Tibial artery (tissue), 4 donors: Measurements from ENCODE around the gene PLCH2.

Experiments
- DNase-seq, 2 donors: peaks; one replicate each; pipeline ENCODE4 v3.0.0-alpha.2; 2019
- H3K27ac ChIP-seq, 2 donors: fragments of 200-600 bp; sonication (generic) in 1 of 2; 1 replicate in 1 of 2; 2 replicates in 1 of 2; pipeline ENCODE4 v1.5.1; 2018 to 2019; ENCODE audit warnings: mild to moderate bottlenecking in 1 of 2
- H3K27me3 ChIP-seq, 2 donors: fragments of 200-600 bp; sonication (generic) in 1 of 2; one replicate each; pipeline versions ENCODE4 v1.5.1 to v1.6.0; 2016 to 2019
- H3K36me3 ChIP-seq, 3 donors: fragments of 200-600 bp; sonication (generic) in 2 of 3; one replicate each; pipeline ENCODE4 v1.5.1; 2016 to 2019; ENCODE audit warnings: mild to moderate bottlenecking in 2 of 3
- H3K4me1 ChIP-seq, 4 donors: fragments of 200-600 bp; sonication (generic) in 2 of 4; 1 replicate in 3 of 4; 2 replicates in 1 of 4; pipeline ENCODE4 v1.5.1; 2016 to 2019
- H3K4me3 ChIP-seq, 2 donors: fragments of 200-600 bp; sonication (generic) in 1 of 2; 1 replicate in 1 of 2; 2 replicates in 1 of 2; pipeline ENCODE4 v1.5.1; 2018 to 2019; ENCODE audit warnings: mild to moderate bottlenecking in 2 of 2
- H3K9me3 ChIP-seq, 3 donors: fragments of 200-600 bp; sonication (generic) in 1 of 3; one replicate each; pipeline ENCODE4 v1.5.1; 2016 to 2019
- intact Hi-C: fragments of 100-400 bp; cut with DNase I; formaldehyde crosslinking; loops from one replicate; pipeline ENCODE4 v1.15.0; 2023; ENCODE audit warnings: low total_unique reads
- TF ChIP-seq, protein P1 (sequence below), 2 experiments: fragments of 200-600 bp in 1 of 2; fragments of 450-650 bp in 1 of 2; IDR thresholded peaks; one replicate each; pipeline ENCODE4 v1.5.1; 2017 to 2019; ENCODE audit warnings: antibody characterized with exemption in 2 of 2, mild to moderate bottlenecking in 1 of 2, moderate library complexity in 1 of 2

The PLCH2 gene

GRCh38 chr1:2449636-2450454 is 26.2 kb upstream of the PLCH2 start:
- intact Hi-C loops, result no loop called here
- H3K27ac ChIP-seq, result no peak overlapping the region
- no peak overlapping the region for H3K4me3 ChIP-seq
- no peaks in the 10 kb centered on the region for H3K4me1 ChIP-seq
- H3K9me3 ChIP-seq, result no peaks in the 10 kb centered on the region
- peaks cover 0 to 97% of the 10 kb centered on the region in 2 donors for H3K27me3 ChIP-seq
- TF ChIP-seq, protein P1, sequence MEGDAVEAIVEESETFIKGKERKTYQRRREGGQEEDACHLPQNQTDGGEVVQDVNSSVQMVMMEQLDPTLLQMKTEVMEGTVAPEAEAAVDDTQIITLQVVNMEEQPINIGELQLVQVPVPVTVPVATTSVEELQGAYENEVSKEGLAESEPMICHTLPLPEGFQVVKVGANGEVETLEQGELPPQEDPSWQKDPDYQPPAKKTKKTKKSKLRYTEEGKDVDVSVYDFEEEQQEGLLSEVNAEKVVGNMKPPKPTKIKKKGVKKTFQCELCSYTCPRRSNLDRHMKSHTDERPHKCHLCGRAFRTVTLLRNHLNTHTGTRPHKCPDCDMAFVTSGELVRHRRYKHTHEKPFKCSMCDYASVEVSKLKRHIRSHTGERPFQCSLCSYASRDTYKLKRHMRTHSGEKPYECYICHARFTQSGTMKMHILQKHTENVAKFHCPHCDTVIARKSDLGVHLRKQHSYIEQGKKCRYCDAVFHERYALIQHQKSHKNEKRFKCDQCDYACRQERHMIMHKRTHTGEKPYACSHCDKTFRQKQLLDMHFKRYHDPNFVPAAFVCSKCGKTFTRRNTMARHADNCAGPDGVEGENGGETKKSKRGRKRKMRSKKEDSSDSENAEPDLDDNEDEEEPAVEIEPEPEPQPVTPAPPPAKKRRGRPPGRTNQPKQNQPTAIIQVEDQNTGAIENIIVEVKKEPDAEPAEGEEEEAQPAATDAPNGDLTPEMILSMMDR (IDR thresholded peaks at IDR 0.05), result no peak
- DNase-seq, result no peak
- H3K36me3 ChIP-seq, result no peaks in the 10 kb centered on the region

DNA sequence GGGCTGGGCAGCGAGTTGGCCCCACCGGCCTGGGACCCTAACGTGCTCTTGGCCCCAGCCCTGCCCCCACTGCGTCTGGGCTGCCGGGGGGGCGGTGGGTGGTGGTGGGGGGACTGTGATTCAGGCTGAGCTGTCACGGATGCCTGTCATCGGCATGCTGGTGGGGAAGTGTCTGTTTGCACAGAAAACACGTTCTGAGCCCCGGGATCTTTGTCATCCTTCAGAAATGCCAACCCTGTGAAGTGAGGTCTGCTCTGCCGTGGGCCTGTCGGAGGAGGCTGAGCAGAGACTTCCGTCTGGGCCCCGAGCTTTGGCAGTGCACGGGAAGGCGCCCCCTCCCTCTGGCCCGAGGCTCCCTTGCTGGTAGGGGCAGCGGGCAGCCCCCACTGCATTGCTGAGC is 24.3 kb upstream of the PLCH2 start:
- H3K9me3 ChIP-seq, result no peaks in the 10 kb centered on the region
- TF ChIP-seq, protein P1 (IDR thresholded peaks at IDR 0.05), result no peak
- no peak for DNase-seq
- peaks cover 0 to 6% (median 0%) of the 10 kb centered on the region in 4 donors for H3K4me1 ChIP-seq
- no peak overlapping the region for H3K4me3 ChIP-seq
- H3K27ac ChIP-seq, result no peak overlapping the region
- no peaks in the 10 kb centered on the region for H3K36me3 ChIP-seq
- peaks cover 0 to 97% of the 10 kb centered on the region in 2 donors for H3K27me3 ChIP-seq
- intact Hi-C loops, result no loop called here

- Histone ChIP-seq H3K27me3 (peaks cover 0 to 97% of the 10 kb centered on the region in 2 donors), H3K4me1 (peaks cover 0 to 6% (median 0%) of the 10 kb centered on the region in 4 donors), H3K36me3 (no peaks in the 10 kb centered on the region), H3K9me3 (no peaks in the 10 kb centered on the region), H3K4me3 (no peak overlapping the region), H3K27ac (no peak overlapping the region)
- intact Hi-C loops, result no loop called here
- DNase-seq, result no peak
- TF ChIP-seq, protein P1 (IDR thresholded peaks at IDR 0.05), result no peak
Observed at GRCh38 chr1:2452201-2452931, 23.7 kb upstream of the PLCH2 start.

DNA sequence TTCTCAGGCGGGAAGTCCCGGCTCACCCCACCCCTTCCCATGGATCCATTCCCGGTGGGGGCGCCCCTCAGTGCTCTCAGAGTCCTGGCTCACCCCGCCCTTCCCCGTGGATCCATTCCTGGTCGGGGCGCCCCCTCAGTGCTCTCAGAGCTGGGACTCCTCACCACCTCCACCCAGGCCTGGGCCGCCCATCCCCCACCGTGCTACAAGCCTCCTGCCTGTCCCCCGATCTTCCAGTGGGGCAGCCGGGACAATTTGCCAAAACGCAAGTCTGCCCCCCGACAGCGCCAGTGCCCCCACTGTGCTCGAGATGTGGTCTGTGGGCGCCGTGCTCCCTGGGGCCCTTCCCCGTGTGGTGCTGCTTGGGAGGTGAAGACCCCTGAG is 23.2 kb upstream of the PLCH2 start:
- Histone ChIP-seq H3K36me3 (no peaks in the 10 kb centered on the region), H3K9me3 (no peaks in the 10 kb centered on the region), H3K27ac (no peak overlapping the region), H3K4me3 (no peak overlapping the region), H3K27me3 (peaks cover 0 to 97% of the 10 kb centered on the region in 2 donors), H3K4me1 (peaks cover 0 to 6% (median 0%) of the 10 kb centered on the region in 4 donors)
- intact Hi-C loops, result no loop called here
- TF ChIP-seq, protein P1 (IDR thresholded peaks at IDR 0.05), result no peak
- DNase-seq, result no peak

DNA sequence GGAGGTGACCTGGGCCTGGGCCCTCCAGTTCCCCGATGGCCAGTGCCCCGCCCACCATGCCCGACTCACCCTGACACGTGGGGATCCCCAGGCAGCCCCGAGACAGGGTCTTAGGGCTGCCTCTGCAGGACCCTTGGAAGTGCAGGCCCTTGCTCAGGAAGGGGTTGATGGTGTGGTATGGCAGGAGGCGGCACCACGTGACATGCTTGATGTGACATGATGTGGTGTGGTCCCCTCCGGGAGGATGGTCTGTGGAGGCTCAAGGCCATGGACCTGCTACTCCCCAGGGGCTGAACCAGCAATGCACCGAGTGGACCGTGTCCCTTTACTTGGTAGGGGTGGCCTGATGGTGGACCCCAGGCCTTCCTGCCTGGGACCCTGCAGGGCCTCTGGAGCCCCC is 21.9 kb upstream of the PLCH2 start:
- Histone ChIP-seq H3K27me3 (peaks cover 0 to 96% of the 10 kb centered on the region in 2 donors), H3K4me3 (no peak overlapping the region), H3K36me3 (no peaks in the 10 kb centered on the region), H3K9me3 (no peaks in the 10 kb centered on the region), H3K27ac (no peak overlapping the region), H3K4me1 (peaks cover 0 to 6% (median 0%) of the 10 kb centered on the region in 4 donors)
- TF ChIP-seq, protein P1 (IDR thresholded peaks at IDR 0.05), result no peak
- intact Hi-C loops, result no loop called here
- DNase-seq, result no peak
